Measurements from ENCODE around the gene MYO15B. TPM values are rescaled to one million over a fixed set of nuclear protein-coding genes. Genes with fewer than 3 reads are reported as not detected.

The MYO15B gene
- total RNA-seq, 1 donor from 2014 or later = 1.6 TPM

DNA sequence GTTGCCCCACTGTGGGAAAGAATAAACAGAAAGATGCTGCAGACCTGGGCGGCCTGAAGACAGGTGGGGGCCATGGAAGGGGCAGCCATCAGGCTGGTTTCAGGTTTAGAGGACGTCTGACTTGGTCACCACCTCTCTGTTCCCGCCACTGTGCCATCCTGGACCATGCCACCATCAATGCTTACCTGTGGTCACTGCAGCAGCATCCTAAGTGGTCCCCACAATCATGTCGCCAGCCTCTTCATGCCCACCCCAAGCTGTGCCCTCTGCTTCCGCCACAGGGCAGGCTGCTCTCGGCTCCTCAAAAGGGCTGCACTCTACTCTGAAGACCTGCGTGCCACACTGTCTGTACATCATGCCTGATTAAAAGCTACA, 56.0 kb downstream of the MYO15B start:
- TF ChIP-seq, protein P1, sequence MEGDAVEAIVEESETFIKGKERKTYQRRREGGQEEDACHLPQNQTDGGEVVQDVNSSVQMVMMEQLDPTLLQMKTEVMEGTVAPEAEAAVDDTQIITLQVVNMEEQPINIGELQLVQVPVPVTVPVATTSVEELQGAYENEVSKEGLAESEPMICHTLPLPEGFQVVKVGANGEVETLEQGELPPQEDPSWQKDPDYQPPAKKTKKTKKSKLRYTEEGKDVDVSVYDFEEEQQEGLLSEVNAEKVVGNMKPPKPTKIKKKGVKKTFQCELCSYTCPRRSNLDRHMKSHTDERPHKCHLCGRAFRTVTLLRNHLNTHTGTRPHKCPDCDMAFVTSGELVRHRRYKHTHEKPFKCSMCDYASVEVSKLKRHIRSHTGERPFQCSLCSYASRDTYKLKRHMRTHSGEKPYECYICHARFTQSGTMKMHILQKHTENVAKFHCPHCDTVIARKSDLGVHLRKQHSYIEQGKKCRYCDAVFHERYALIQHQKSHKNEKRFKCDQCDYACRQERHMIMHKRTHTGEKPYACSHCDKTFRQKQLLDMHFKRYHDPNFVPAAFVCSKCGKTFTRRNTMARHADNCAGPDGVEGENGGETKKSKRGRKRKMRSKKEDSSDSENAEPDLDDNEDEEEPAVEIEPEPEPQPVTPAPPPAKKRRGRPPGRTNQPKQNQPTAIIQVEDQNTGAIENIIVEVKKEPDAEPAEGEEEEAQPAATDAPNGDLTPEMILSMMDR (IDR thresholded peaks at IDR 0.05; ENCODE audit: insufficient read depth, low read length, severe bottlenecking) = no peak
- Histone ChIP-seq H3K27me3 (ENCODE audit: control insufficient read depth, insufficient read depth, low read length) (no peaks in the 10 kb centered on the region), H3K4me3 (ENCODE audit: low read depth, low read length) (no peak overlapping the region), H3K36me3 (ENCODE audit: control insufficient read depth, insufficient read depth, low read length) (peaks cover 1% of the 10 kb centered on the region)
- FAIRE-seq (peak; percentile 13), DNase-seq (ENCODE audit: low read depth) (no peak)

DNA sequence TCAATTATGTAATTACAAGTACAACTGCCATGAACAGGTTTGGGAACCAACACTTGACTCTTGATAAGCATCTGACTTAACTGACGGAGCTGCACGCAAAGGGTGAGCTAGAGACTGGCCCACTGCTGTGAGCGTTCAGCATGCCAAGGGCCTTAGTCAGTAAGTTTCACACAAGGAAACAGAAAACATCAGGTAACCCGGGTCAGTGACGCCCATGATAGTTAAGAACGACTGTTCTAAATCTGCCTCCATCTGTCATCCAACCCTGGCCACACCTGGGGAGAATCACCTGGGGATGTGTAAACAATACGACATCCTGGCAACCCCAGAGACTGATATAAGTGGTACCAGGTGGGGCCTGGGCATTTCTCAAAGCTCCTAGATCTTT, 57.9 kb downstream of the MYO15B start:
- H3K4me3 ChIP-seq (ENCODE audit: low read depth, low read length) = no peak overlapping the region
- FAIRE-seq = peak; percentile 96
- peaks cover 6% of the 10 kb centered on the region for H3K36me3 ChIP-seq (ENCODE audit: control insufficient read depth, insufficient read depth, low read length)
- H3K27me3 ChIP-seq (ENCODE audit: control insufficient read depth, insufficient read depth, low read length) = no peaks in the 10 kb centered on the region
- peak; percentile 100 for DNase-seq (ENCODE audit: low read depth)
- TF ChIP-seq, protein P1 (IDR thresholded peaks at IDR 0.05; ENCODE audit: insufficient read depth, low read length, severe bottlenecking) = no peak

DNA sequence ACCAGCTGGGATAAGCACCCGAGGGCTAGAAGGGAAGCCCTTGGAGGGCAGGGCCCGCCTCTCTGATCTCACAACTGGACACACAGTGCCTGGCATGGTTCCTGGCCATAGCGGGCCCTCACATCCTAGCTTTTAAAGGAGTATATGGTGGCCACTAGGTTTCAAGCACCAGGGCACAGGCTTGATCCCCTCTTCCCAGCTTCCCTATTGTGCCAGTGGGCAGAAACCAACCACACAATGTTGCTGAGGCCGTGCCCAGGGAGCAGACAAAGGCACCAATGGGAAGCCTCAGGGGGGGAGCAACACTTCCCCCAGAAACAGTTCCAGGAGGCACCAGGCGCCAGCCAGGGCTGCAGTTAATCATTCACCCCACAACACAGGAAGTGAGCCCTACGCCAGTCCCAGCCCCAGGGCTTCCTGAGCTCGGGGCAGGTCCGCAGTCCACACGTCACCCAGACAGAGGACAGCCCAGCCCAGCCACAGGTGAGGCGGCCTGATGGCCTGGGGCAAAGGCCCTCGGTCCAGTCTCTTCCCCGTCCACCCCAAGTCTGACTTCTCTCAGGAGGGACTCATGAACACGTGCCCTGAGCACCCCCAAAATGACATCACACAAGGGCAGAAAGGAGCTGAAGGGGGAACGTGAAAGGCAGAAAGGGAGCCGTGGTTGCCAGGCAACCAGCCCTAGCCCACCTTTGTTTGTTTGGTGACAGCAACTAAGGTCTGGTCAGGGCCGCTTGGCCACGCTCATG, 58.5 kb downstream of the MYO15B start:
- peak; percentile 80 for DNase-seq (ENCODE audit: low read depth)
- no peak for FAIRE-seq
- Histone ChIP-seq H3K4me3 (ENCODE audit: low read depth, low read length) (no peak overlapping the region), H3K27me3 (ENCODE audit: control insufficient read depth, insufficient read depth, low read length) (no peaks in the 10 kb centered on the region), H3K36me3 (ENCODE audit: control insufficient read depth, insufficient read depth, low read length) (peaks cover 10% of the 10 kb centered on the region)
- TF ChIP-seq, protein P1 (IDR thresholded peaks at IDR 0.05; ENCODE audit: insufficient read depth, low read length, severe bottlenecking) = no peak

DNA sequence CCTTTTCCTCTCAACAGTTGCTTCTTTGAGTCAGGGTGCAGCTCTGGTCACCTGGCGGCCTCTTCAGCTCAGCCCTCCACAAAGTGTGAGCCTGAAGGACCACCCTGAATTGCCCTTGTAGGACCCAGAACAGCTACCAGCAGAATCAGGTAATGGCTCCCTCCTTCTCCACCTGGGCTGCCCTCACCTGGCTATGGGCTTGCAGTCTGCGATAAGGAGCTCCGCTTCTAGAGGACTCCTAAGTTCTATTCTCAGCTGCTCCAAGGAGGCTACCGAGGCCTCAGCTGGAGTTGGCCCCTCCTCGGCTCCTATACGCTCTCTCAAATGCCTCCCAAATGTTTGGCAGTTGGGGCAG, 59.0 kb downstream of the MYO15B start:
- Histone ChIP-seq H3K27me3 (ENCODE audit: control insufficient read depth, insufficient read depth, low read length) (no peaks in the 10 kb centered on the region), H3K36me3 (ENCODE audit: control insufficient read depth, insufficient read depth, low read length) (peaks cover 11% of the 10 kb centered on the region), H3K4me3 (ENCODE audit: low read depth, low read length) (no peak overlapping the region)
- FAIRE-seq = no peak
- DNase-seq (ENCODE audit: low read depth) = no peak
- TF ChIP-seq, protein P1 (IDR thresholded peaks at IDR 0.05; ENCODE audit: insufficient read depth, low read length, severe bottlenecking) = no peak

DNA sequence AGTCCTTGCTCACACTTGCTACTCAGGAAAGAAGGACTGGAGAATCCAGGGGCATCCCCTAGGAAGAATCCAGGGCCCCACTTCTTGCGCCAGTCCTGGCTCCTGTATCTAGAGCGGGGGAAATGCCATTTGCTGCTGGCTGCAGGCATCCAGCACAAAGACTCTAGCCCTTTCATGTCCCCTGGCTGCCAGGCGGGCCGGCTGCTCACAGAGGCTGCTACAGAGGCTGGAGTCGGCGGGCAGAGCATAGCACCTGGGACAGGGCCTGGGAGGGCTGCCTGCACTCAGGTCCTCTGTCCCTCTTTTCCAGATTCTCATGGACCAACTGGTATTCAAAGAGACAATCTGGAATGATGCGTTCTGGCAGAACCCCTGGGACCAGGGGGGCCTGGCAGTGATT, 59.5 kb downstream of the MYO15B start:
- H3K4me3 ChIP-seq (ENCODE audit: low read depth, low read length) = no peak overlapping the region
- TF ChIP-seq, protein P1 (IDR thresholded peaks at IDR 0.05; ENCODE audit: insufficient read depth, low read length, severe bottlenecking) = no peak
- no peaks in the 10 kb centered on the region for H3K27me3 ChIP-seq (ENCODE audit: control insufficient read depth, insufficient read depth, low read length)
- FAIRE-seq (no peak), DNase-seq (ENCODE audit: low read depth) (no peak)
- H3K36me3 ChIP-seq (ENCODE audit: control insufficient read depth, insufficient read depth, low read length) = peaks cover 11% of the 10 kb centered on the region

DNA sequence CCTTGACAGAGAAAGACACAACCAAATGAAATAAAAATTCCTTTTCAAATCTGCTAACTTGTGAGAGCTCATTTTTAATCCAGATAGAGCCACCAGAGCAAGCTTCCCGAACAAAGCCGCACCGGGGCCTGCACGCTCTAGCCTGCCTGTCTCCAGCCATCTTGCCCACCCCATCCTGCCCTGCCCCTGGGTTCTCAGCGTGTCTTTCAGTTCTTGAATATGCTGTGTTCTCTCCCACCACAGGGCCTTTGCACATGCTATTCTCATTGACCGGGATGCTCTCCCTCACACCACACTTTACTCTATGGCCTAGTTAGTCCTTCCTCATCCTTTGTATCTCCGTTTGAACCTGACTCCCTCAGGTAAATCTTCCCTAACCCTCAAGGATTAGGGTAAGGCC, 60.3 kb downstream of the MYO15B start:
- Histone ChIP-seq H3K4me3 (ENCODE audit: low read depth, low read length) (no peak overlapping the region), H3K27me3 (ENCODE audit: control insufficient read depth, insufficient read depth, low read length) (no peaks in the 10 kb centered on the region), H3K36me3 (ENCODE audit: control insufficient read depth, insufficient read depth, low read length) (peaks cover 13% of the 10 kb centered on the region)
- DNase-seq (ENCODE audit: low read depth) (no peak), FAIRE-seq (no peak)
- TF ChIP-seq, protein P1 (IDR thresholded peaks at IDR 0.05; ENCODE audit: insufficient read depth, low read length, severe bottlenecking) = no peak
